HUES6 (cell line): ENCODE data around the gene MAPK8.
"Not testable (repeated sequence)": the region's sequence is repeated elsewhere in the genome, so short reads cannot be mapped to it uniquely, and the experiment has no call there.

ENCODE experiments used
- H3K27ac ChIP-seq: 2 replicates; pipeline ENCODE4 v1.7.0; 2013; ENCODE audit warnings: low read depth, mild to moderate bottlenecking, low read length, inconsistent platforms
- H3K27me3 ChIP-seq: 2 replicates; pipeline ENCODE4 v1.6.1; 2013; ENCODE audit warnings: low read length; ENCODE audit not compliant: control insufficient read depth, insufficient read depth
- H3K36me3 ChIP-seq: 2 replicates; pipeline ENCODE4 v1.6.1; 2013; ENCODE audit warnings: low read length; ENCODE audit not compliant: control insufficient read depth, insufficient read depth
- H3K4me1 ChIP-seq: 2 replicates; pipeline ENCODE4 v1.6.1; 2013; ENCODE audit warnings: low read length; ENCODE audit not compliant: control insufficient read depth, insufficient read depth
- H3K4me3 ChIP-seq: 2 replicates; pipeline ENCODE4 v1.5.1; 2013; ENCODE audit warnings: low read depth, low read length
- H3K9ac ChIP-seq: one replicate; pipeline ENCODE4 v1.6.1; 2013; ENCODE audit warnings: mild to moderate bottlenecking, low read length
- H3K9me3 ChIP-seq: 2 replicates; pipeline ENCODE4 v1.6.1; 2013; ENCODE audit warnings: low read depth, low read length; ENCODE audit not compliant: control insufficient read depth, insufficient read depth

MAPK8 gene

DNA sequence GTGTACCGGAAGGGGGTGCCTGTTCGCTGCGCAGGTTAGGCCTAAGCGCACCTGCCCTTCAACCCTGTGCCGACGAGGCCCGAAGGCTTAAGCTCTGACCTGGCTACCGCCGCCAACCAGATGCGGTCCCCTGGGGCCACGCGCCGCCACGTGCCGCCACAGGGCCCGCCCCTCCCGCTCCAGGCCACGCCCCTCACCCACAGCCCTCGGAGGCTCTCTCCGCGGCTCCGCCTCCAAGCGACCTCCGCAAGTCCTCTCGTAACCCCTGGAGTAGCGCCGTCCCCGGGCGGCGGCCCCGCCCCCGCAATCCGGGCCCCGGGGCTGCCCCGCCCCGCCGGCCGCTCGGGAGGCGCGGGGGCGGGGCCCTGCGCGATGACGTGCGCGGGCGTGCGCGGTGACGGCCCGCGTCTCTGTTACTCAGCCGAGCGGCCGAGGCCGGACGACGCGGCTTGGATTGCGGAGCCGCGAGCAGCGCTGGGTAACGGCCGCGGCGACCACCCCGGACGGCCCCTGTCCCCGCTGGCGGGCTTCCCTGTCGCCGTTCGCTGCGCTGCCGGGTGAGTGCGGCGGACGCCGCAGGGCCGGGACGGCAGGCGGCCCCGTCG is at the start of gene MAPK8:
Gene MAPK8 (plus strand): TSS at position 413 of the 605 bp plus-strand sequence. CDS start 94,984 bp downstream, outside the sequence.
- peaks cover 24% of the 10 kb centered on the region for H3K27me3 ChIP-seq
- H3K4me3 ChIP-seq: peak within 1 kb of the TSS; percentile 73
- H3K36me3 ChIP-seq: no peaks in the 10 kb centered on the region
- peak within 1 kb of the TSS; percentile 67; the same call in 1 of the 2 replicates for H3K27ac ChIP-seq
- H3K4me1 ChIP-seq: peaks cover 17% of the 10 kb centered on the region
- no peaks in the 10 kb centered on the region for H3K9me3 ChIP-seq
- peak within 1 kb of the TSS; percentile 88 for H3K9ac ChIP-seq

DNA sequence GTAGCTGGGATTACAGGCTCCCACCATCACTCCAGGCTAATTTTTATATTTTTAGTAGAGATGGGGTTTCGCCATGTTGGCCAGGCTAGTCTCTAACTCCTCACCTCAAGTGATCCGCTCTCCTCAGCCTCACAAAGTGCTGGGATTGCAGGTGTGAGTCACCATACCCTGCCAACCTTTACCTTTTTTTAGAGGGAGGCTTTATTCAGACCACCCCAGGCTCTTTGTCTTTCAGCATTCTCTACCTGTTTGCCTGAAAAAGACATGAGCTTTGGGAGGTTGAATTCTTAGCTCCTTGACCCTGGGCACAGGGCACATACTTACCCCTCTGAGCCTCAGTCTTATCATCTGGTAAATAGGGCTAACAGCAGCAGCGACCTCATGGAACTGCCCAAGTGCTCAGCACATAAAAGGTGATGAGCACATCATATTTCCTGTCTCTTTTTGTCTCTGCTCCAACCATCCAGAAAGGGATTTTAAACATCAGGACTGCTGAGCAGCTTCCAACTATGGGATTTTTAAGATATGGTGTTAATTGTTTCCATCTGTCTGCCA is 49.0 kb upstream of the MAPK8 start:
- Histone ChIP-seq H3K27me3 (no peaks in the 10 kb centered on the region), H3K9ac (no peak overlapping the region)

DNA sequence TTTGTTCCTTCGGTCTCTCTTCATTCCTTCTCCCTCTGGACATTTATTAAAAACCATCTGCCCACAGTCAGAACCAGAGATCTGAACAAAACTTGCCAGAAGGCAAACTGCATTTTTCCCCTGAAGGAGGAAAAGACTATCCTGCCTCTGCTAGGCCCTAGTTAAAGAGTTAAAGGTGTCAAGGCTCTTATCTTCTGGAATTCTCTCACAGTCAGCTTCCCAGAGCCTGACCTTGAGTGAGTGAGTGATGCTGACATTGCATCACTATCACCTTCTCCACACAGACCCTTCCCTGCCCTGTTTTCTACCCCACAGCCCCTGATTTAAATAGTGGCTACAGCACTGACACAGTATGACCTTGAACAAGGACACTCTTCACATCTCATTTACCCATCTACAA is 48.4 kb upstream of the MAPK8 start:
- no peaks in the 10 kb centered on the region for H3K36me3 ChIP-seq
- H3K4me1 ChIP-seq: peaks cover 14% of the 10 kb centered on the region
- no peaks in the 10 kb centered on the region for H3K9me3 ChIP-seq
- H3K9ac ChIP-seq: no peak overlapping the region
- no peaks in the 10 kb centered on the region for H3K27me3 ChIP-seq
- H3K27ac ChIP-seq: no peak overlapping the region
- H3K4me3 ChIP-seq: no peak overlapping the region

More for the DNA sequence above, 49.0 kb upstream of the MAPK8 start:
- H3K9me3 ChIP-seq: no peaks in the 10 kb centered on the region
- no peak overlapping the region for H3K4me3 ChIP-seq
- H3K4me1 ChIP-seq: peaks cover 16% of the 10 kb centered on the region
- H3K36me3 ChIP-seq: no peaks in the 10 kb centered on the region
- H3K27ac ChIP-seq: no peak overlapping the region

DNA sequence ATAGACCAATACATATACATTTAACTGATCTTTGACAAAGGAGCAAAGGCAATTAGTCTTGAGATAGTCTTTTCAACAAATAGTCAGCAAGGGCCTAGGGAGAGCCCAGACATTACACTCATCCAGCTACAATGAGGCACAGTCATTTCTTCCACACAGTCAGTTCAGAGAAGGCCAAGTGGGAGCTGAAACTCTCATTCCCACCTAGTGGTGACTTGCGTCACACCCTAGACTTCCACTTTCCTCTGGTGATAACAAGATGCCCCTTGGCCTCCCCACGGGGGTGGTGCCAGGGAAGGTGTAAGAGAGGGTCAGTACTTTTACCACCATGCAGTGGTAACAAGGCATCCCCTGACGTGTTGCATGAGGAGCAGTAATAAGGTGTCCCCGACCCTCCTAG is 39.9 kb upstream of the MAPK8 start:
- Histone ChIP-seq H3K27me3 (no peaks in the 10 kb centered on the region), H3K9ac (no peak overlapping the region), H3K36me3 (no peaks in the 10 kb centered on the region), H3K27ac (no peak overlapping the region), H3K9me3 (no peaks in the 10 kb centered on the region), H3K4me3 (no peak overlapping the region), H3K4me1 (peaks cover 9% of the 10 kb centered on the region)

DNA sequence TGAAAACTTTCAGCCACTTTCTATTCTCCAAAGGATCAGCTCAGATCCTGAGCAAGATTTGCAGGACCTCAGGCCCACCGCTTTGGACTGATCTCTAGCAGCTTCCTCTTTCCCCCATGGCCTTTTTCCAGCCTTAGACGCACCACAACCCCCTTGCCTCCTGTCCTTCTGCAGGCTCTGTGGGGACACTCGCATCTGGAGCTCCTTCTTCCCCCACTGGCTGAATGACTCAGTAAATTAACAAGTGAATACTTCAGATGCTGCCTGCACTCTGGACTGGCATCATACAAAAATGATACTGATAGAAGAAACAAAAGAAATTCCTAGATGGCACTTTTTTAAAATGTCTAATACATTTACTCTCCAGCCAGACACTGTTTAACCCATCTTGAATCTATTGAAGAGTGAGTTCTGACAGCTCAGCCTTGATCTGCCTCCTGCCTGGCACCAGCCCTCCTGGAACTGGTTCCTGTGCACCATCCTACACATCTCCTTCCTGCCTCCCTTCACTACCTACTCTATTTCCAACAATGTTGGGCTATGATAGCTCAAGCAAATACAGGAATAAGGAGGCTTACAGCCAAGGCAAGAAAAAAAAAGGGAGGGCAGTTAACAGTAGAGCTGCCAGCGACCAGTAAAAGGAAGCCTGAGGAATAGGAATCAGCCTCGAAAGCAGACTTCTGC is 35.3 kb upstream of the MAPK8 start:
- H3K4me3 ChIP-seq: no peak overlapping the region
- H3K9ac ChIP-seq: no peak overlapping the region
- no peaks in the 10 kb centered on the region for H3K9me3 ChIP-seq
- H3K36me3 ChIP-seq: no peaks in the 10 kb centered on the region
- no peaks in the 10 kb centered on the region for H3K27me3 ChIP-seq
- H3K27ac ChIP-seq: no peak overlapping the region
- peaks cover 31% of the 10 kb centered on the region for H3K4me1 ChIP-seq

DNA sequence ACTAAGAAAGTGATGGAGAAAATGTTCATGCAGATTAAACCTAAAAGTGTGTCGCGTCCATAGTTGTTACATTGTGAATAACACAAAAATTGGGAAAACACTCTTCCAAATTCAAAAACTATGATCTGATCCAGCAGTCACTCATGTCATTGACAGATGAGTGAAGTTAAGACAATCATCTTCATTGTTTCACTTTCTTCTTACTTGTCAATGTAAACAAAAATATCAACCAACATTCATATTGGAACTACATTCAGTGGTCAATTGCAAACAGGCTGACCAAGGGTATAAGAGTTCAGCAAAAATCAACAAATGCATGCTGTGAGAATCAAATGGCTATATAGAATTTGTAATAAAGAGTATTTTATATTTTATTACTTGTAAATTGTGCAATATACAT is 33.8 kb upstream of the MAPK8 start:
- Histone ChIP-seq H3K4me3 (no peak overlapping the region), H3K27me3 (no peaks in the 10 kb centered on the region), H3K9ac (no peak overlapping the region), H3K9me3 (no peaks in the 10 kb centered on the region), H3K36me3 (no peaks in the 10 kb centered on the region), H3K4me1 (peaks cover 31% of the 10 kb centered on the region), H3K27ac (no peak overlapping the region)

DNA sequence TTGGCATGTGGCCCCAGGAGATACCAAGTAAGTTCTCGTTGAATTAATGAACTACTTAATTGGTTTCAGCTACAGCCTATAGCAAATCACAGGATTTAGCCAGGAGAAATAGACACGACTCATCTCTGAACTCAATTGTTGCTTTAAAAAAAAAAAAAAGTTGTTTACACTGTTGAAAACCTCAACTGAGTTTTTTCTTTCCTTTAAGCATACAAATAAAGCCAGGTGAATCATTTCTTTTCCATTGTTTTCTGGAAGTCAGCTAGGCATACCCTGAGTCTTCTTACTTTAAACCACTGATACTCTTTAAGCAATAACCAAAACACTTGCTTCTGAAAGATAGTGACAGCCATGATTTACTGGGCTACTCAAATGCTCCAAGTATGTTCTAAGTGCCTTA is 32.7 kb upstream of the MAPK8 start:
- no peaks in the 10 kb centered on the region for H3K9me3 ChIP-seq
- H3K4me3 ChIP-seq: no peak overlapping the region
- H3K27ac ChIP-seq: no peak overlapping the region
- no peaks in the 10 kb centered on the region for H3K36me3 ChIP-seq
- peaks cover 31% of the 10 kb centered on the region for H3K4me1 ChIP-seq
- H3K9ac ChIP-seq: no peak overlapping the region
- no peaks in the 10 kb centered on the region for H3K27me3 ChIP-seq

DNA sequence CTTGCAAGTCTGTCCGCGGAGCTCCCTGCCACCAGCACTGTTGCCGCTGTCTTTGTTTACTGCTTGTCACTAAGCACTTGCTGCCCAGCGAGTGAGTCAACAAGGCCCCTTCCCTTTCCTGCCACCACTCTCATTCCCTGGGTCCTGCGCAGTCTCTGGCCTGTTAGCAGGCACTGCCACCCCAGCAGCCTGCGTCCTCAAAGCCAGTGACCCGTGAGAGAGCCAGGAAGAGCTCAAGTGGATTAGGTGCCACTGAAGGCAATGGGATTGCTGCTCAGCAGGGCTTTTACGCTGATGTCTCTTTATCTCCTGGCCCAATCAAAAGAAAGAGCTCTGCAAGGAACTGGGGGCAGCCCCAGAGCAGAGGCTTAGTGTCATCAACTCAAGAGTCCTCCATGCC is 31.8 kb upstream of the MAPK8 start, which contains the start of gene FRMPD2:
Gene FRMPD2 (minus strand): TSS at position 61 of the 400 bp plus-strand sequence. CDS start 129 bp downstream, outside the sequence.
- no peak within 1 kb of the TSS for H3K9ac ChIP-seq
- no peaks in the 10 kb centered on the region for H3K27me3 ChIP-seq
- H3K27ac ChIP-seq: no peak within 1 kb of the TSS
- no peak within 1 kb of the TSS for H3K4me3 ChIP-seq
- peaks cover 31% of the 10 kb centered on the region for H3K4me1 ChIP-seq
- no peaks in the 10 kb centered on the region for H3K9me3 ChIP-seq
- H3K36me3 ChIP-seq: no peaks in the 10 kb centered on the region

DNA sequence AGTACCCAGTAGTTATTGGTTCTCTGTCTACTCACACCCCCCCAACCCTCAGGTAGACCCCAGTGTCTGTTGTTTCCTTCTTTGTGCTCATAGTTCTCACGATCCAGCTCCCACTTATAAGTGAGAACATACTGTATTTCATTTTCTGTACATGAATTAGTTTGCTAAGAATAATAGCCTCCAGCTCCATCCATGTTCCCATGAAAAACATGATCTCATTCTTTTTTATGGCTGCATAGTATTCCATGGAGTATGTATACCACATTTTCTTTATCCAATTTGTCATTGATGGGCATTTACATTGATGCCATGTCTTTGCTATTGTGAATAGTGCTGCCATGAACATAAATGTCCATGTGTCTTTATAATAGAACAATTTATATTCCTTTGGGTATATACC is 29.4 kb upstream of the MAPK8 start:
- H3K27ac ChIP-seq: no peak overlapping the region
- no peak overlapping the region for H3K9ac ChIP-seq
- no peaks in the 10 kb centered on the region for H3K27me3 ChIP-seq
- H3K9me3 ChIP-seq: 0 out of 2 replicates have a peak, but pooled peaks cover 2% of the 10 kb centered on the region
- no peaks in the 10 kb centered on the region for H3K36me3 ChIP-seq
- H3K4me1 ChIP-seq: peaks cover 17% of the 10 kb centered on the region
- no peak overlapping the region for H3K4me3 ChIP-seq

DNA sequence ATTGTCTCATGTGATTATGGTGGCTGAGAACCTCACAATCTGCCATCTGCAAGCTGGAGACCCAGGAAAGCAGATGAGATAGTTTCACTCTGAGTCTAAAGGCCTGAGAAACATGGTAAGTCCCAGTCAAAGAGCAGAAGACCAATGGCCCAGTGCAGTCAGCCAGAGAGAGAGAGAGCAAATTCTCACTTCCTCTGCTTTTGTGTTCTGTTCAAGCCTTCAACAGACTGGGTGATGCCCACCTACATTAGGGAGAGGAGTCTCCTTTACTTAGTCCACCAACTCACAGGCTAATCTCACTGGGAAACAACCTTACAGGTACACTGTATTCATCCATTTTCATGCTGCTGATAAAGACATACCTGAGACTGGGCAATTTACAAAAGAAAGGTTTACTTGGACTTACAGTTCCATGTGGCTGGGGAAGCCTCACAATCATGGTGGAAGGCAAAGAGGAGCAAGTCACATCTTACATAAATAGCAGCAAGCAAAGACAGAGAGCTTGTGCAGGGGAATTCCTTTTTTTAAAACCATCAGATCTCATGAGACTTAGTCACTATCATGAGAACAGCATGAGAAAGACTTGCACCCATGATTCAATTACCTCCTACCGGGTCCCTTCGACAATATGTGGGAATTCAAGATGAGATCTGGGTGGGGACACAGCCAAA is 27.3 kb upstream of the MAPK8 start:
- Histone ChIP-seq H3K36me3 (no peaks in the 10 kb centered on the region), H3K4me3 (no peak overlapping the region), H3K9me3 (peaks cover 12% of the 10 kb centered on the region), H3K9ac (no peak overlapping the region), H3K27ac (no peak overlapping the region), H3K4me1 (peaks cover 12% of the 10 kb centered on the region), H3K27me3 (no peaks in the 10 kb centered on the region)

DNA sequence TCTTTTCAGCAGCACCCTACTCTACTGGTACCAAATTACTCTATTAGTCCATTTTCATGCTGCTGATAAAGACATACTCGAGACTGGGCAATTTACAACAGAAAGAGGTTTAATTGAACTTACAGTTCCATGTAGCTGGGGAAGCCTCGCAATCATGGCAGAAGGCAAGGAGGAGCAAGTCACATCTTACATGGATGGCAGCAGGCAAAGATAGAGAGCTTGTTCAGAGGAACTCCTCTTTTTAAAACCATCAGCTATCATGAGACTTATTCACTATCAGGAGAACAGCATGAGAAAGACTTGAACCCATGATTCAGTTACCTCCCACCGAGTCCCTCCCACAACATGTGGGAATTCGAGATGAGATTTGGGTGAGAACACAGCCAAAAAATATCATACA is 24.8 kb upstream of the MAPK8 start:
- H3K27me3 ChIP-seq, H3K4me3 ChIP-seq, H3K4me1 ChIP-seq, H3K36me3 ChIP-seq, H3K27ac ChIP-seq, H3K9ac ChIP-seq: not testable (repeated sequence)
- H3K9me3 ChIP-seq: peaks cover 15% of the 10 kb centered on the region
